Pancreas (tissue), 10 donors: ENCODE data around the gene CBFA2T2. TPM values are rescaled to one million over a fixed set of nuclear protein-coding genes. Genes with fewer than 3 reads are reported as not detected.

Experiments
- ATAC-seq, 4 donors: fragments of 200-7000 bp; cut with Tn5 transposase; one replicate each; pipeline versions ENCODE4 v1.8.0 to v1.9.1; 2020; ENCODE audit warnings: mild to moderate bottlenecking in 4 of 4, moderate library complexity in 4 of 4
- DNase-seq, 6 donors: peaks; one replicate each; pipeline ENCODE4 v3.0.0-alpha.2; 2020
- FAIRE-seq: peaks from 2 replicates; lab custom pipeline; 2012; peaks lifted over from hg19 to GRCh38; lab: Jason Lieb, UNC
- H3K27ac ChIP-seq, 4 donors: fragments of 200-600 bp; sonication (generic); 1 replicate in 3 of 4; 2 replicates in 1 of 4; pipeline versions ENCODE4 v1.5.0 to v1.8.0; 2020
- H3K27me3 ChIP-seq, 4 donors: fragments of 200-600 bp; one replicate each; pipeline ENCODE4 v1.8.0; 2021
- H3K36me3 ChIP-seq, 3 donors: fragments of 200-600 bp; sonication (generic) in 1 of 3; one replicate each; pipeline versions ENCODE4 v1.5.0 to v1.8.0; 2020 to 2021
- H3K4me1 ChIP-seq, 3 donors: fragments of 200-600 bp; one replicate each; pipeline ENCODE4 v1.8.0; 2021
- H3K4me3 ChIP-seq, 4 donors: fragments of 200-600 bp; sonication (generic) in 2 of 4; one replicate each; pipeline versions ENCODE4 v1.5.0 to v1.8.0; 2020 to 2021
- H3K9me3 ChIP-seq, 4 donors: fragments of 200-600 bp; one replicate each; pipeline ENCODE4 v1.8.0; 2021
- CTCF ChIP-seq, 4 donors: fragments of 200-600 bp; sonication (generic) in 3 of 4; IDR thresholded peaks; one replicate each; pipeline versions ENCODE4 v1.5.0 to v1.8.0; 2021; ENCODE audit warnings: antibody characterized with exemption in 4 of 4
- WGBS, 2 donors: extraction: QIAGEN DNeasy Blood & Tissue Kit; methylation state at CpG; one replicate each; pipeline ENCODE4 v1.1.7; 2013; 5-methylcytosine and 5-hydroxymethylcytosine counted together
- intact Hi-C, 3 donors: fragments of 100-400 bp; cut with DNase I; formaldehyde crosslinking; loops; one replicate each; pipeline versions ENCODE4 v1.11.1 to v1.14.2; 2022
- polyA plus RNA-seq, 2 donors: library from polyadenylated mRNA; stranded (reverse); fragments of 200-250 nt; gene quantifications; one replicate each; pipeline ENCODE4 v1.2.3, GENCODE V29; 2013
- total RNA-seq, 6 donors: library from RNA; stranded (reverse); fragmentation: NEBNext Ultra II Directional in 4 of 6; extraction: Animal tissue kit (Norgen Biotek cat#: 25700) in 4 of 6; gene quantifications; one replicate each; pipeline versions ENCODE4 v1.2.1 to v1.2.4, GENCODE V29; 2021 to 2023
- donor health status: healthy with polysubstance abuse.
- donor health status: DM: no; HTN: no; CAD: no; lungs with moderate emphysema.
- donor health status: DM: no; HTN: no; CAD: no.
- donor health status: control.
- donor health status: control.
- donor health status: Bipolar disorder and iron deficiency.
- donor health status: DM: yes; HTN: yes; CAD: no.
- donor health status: DM: no; HTN: no; CAD: no.
- donor health status: DM: no; HTN: no; CAD: no.
- donor health status: DM: yes; HTN: yes; CAD: no.

The CBFA2T2 gene
- total and polyA plus RNA-seq, 8 donors: 4.7 to 11.6 (median 7.5) TPM

GRCh38 chr20:33681288-33681687, 191.4 kb downstream of the CBFA2T2 start:
- WGBS, 2 donors: 85 to 88% methylated on average over 5 of the region's 5 CpGs

GRCh38 chr20:33681728-33682353, 191.9 kb downstream of the CBFA2T2 start:
- Histone ChIP-seq H3K4me1 (no peaks in the 10 kb centered on the region), H3K9me3 (no peaks in the 10 kb centered on the region), H3K4me3 (no peak overlapping the region), H3K27me3 (no peaks in the 10 kb centered on the region), H3K36me3 (no peaks in the 10 kb centered on the region), H3K27ac (no peak overlapping the region)
- ATAC-seq: no peak
- TF ChIP-seq CTCF (IDR thresholded peaks at IDR 0.05): no peak
- WGBS, 2 donors: 87 to 92% methylated on average over 9 of the region's 9 CpGs
- no peak for FAIRE-seq
- DNase-seq: no peak
- intact Hi-C loops: no loop called here

More at GRCh38 chr20:33681288-33681687, 191.4 kb downstream of the CBFA2T2 start:
- Histone ChIP-seq H3K4me1 (no peaks in the 10 kb centered on the region), H3K27me3 (no peaks in the 10 kb centered on the region), H3K36me3 (no peaks in the 10 kb centered on the region), H3K27ac (no peak overlapping the region), H3K4me3 (no peak overlapping the region), H3K9me3 (no peaks in the 10 kb centered on the region)
- DNase-seq (no peak), ATAC-seq (no peak), FAIRE-seq (no peak)
- TF ChIP-seq CTCF (IDR thresholded peaks at IDR 0.05): no peak
- intact Hi-C loops: no loop called here

GRCh38 chr20:33684533-33685327, 194.8 kb downstream of the CBFA2T2 start:
- Histone ChIP-seq H3K27ac (no peak overlapping the region), H3K4me1 (no peaks in the 10 kb centered on the region), H3K36me3 (no peaks in the 10 kb centered on the region), H3K4me3 (no peak overlapping the region), H3K9me3 (no peaks in the 10 kb centered on the region), H3K27me3 (no peaks in the 10 kb centered on the region)
- ATAC-seq (no peak), FAIRE-seq (no peak), DNase-seq (no peak)
- TF ChIP-seq CTCF (IDR thresholded peaks at IDR 0.05): no peak
- intact Hi-C loops: no loop called here
- 55 to 66% methylated on average over 10 of the region's 10 CpGs for WGBS, 2 donors

GRCh38 chr20:33685328-33686099, 195.6 kb downstream of the CBFA2T2 start:
- no peak for FAIRE-seq
- 3 to 6% methylated on average over 32 to 53 of the region's 53 CpGs for WGBS, 2 donors
- ATAC-seq: no peak

More at GRCh38 chr20:33685328-33686099, 195.6 kb downstream of the CBFA2T2 start:
- peak in 1 of 6 donors; percentile 74 for DNase-seq
- H3K4me1 ChIP-seq: no peaks in the 10 kb centered on the region
- H3K27ac ChIP-seq: no peak overlapping the region
- no peaks in the 10 kb centered on the region for H3K36me3 ChIP-seq
- H3K4me3 ChIP-seq: peak overlapping the region; percentile 18 to 46 (median 32)
- no peaks in the 10 kb centered on the region for H3K9me3 ChIP-seq
- intact Hi-C loops: no loop called here
- no peak for TF ChIP-seq CTCF (IDR thresholded peaks at IDR 0.05)
- no peaks in the 10 kb centered on the region for H3K27me3 ChIP-seq
